Body of pancreas (tissue), 4 donors: Measurements from ENCODE around the gene TEAD1. TPM values are rescaled to one million over a fixed set of nuclear protein-coding genes. Genes with fewer than 3 reads are reported as not detected.

Source experiments
- ATAC-seq: fragments of 150-250 bp; one replicate; pipeline ENCODE4 v1.9.1; 2016
- DNase-seq, 4 donors: peaks; one replicate each; pipeline ENCODE4 v3.0.0-alpha.2; 2019
- H3K27ac ChIP-seq, 4 donors: fragments of 200-600 bp; sonication (generic); 1 replicate in 3 of 4; 2 replicates in 1 of 4; pipeline versions ENCODE4 v1.5.1 to v1.6.1; 2016 to 2019; ENCODE audit warnings: mild to moderate bottlenecking in 1 of 4, mixed read lengths in 1 of 4, moderate library complexity in 1 of 4
- H3K27me3 ChIP-seq, 2 donors: fragments of 200-600 bp; sonication (generic); one replicate each; pipeline ENCODE4 v1.6.0; 2016; ENCODE audit warnings: mild to moderate bottlenecking in 1 of 2
- H3K36me3 ChIP-seq, 2 donors: fragments of 200-600 bp; sonication (generic); replicated peaks in 1 of 2; 2 replicates each; pipeline ENCODE4 v1.5.1; 2016; ENCODE audit warnings: low read depth in 2 of 2; ENCODE audit not compliant: insufficient read depth in 1 of 2
- H3K4me1 ChIP-seq: fragments of 200-600 bp; sonication (generic); one replicate; pipeline ENCODE4 v1.6.0; 2016
- H3K4me3 ChIP-seq, 2 donors: fragments of 200-600 bp; sonication (generic); 1 replicate in 1 of 2; 2 replicates in 1 of 2; pipeline ENCODE4 v1.5.1; 2016 to 2019
- H3K9me3 ChIP-seq, 3 donors: fragments of 200-600 bp; sonication (generic); 1 replicate in 2 of 3; 2 replicates in 1 of 3; pipeline ENCODE4 v1.5.1; 2016
- CTCF ChIP-seq, 7 experiments: fragments of 450-650 bp in 4 of 7; fragments of 200-600 bp in 3 of 7; sonication (generic) in 3 of 7; IDR thresholded peaks; one replicate each; pipeline ENCODE4 v1.5.1; 2016 to 2019; ENCODE audit warnings: antibody characterized with exemption in 7 of 7
- POLR2A ChIP-seq, 3 donors: fragments of 450-650 bp; IDR thresholded peaks; one replicate each; pipeline ENCODE4 v1.6.1; 2016; ENCODE audit warnings: antibody characterized with exemption in 3 of 3, mild to moderate bottlenecking in 2 of 3
- WGBS, 2 donors: methylation state at CpG; one replicate each; pipeline ENCODE4 v1.1.5; 2017; 5-methylcytosine and 5-hydroxymethylcytosine counted together
- intact Hi-C: fragments of 100-400 bp; cut with DNase I; formaldehyde crosslinking; loops from one replicate; pipeline ENCODE4 v1.15.1; 2023
- total RNA-seq, 2 donors: library from RNA; depleted of rRNA; stranded (reverse); fragments of >200 nt; gene quantifications; one replicate each; pipeline ENCODE4 v1.1.0, GENCODE V29; 2016

Gene TEAD1
- total RNA-seq, 2 donors from 2014 or later, result 36.9 to 55.0 TPM

GRCh38 chr11:12792018-12792417 is 117.8 kb downstream of the TEAD1 start:
- intact Hi-C loops, result no loop called here
- no peaks in the 10 kb centered on the region for H3K27me3 ChIP-seq

GRCh38 chr11:12792590-12792989 is 118.4 kb downstream of the TEAD1 start:
- WGBS, 2 donors, result 71 to 84% methylated on average over 2 of the region's 2 CpGs
- intact Hi-C loops, result no loop called here
- H3K27me3 ChIP-seq, result no peaks in the 10 kb centered on the region
- H3K36me3 ChIP-seq, result no peaks in the 10 kb centered on the region
- TF ChIP-seq POLR2A (IDR thresholded peaks at IDR 0.05), result no peak
- TF ChIP-seq CTCF (IDR thresholded peaks at IDR 0.05), result no peak
- H3K9me3 ChIP-seq, result no peaks in the 10 kb centered on the region
- DNase-seq (peak in 2 of 4 donors; percentile 28 to 45), ATAC-seq (peak; percentile 68)
- H3K4me3 ChIP-seq, result no peak overlapping the region
- peaks cover 14% of the 10 kb centered on the region for H3K4me1 ChIP-seq
- no peak overlapping the region for H3K27ac ChIP-seq

More at GRCh38 chr11:12792018-12792417, 117.8 kb downstream of the TEAD1 start:
- Histone ChIP-seq H3K36me3 (no peaks in the 10 kb centered on the region), H3K4me3 (no peak overlapping the region), H3K4me1 (peaks cover 14% of the 10 kb centered on the region), H3K9me3 (no peaks in the 10 kb centered on the region), H3K27ac (no peak overlapping the region)
- ATAC-seq (no peak), DNase-seq (no peak)
- TF ChIP-seq CTCF (IDR thresholded peaks at IDR 0.05), result no peak
- no peak for TF ChIP-seq POLR2A (IDR thresholded peaks at IDR 0.05)

GRCh38 chr11:12793065-12793464 is 118.8 kb downstream of the TEAD1 start:
- Histone ChIP-seq H3K4me1 (peaks cover 17% of the 10 kb centered on the region), H3K27ac (no peak overlapping the region), H3K4me3 (no peak overlapping the region), H3K36me3 (no peaks in the 10 kb centered on the region), H3K9me3 (no peaks in the 10 kb centered on the region), H3K27me3 (no peaks in the 10 kb centered on the region)
- DNase-seq, result no peak
- no peak for TF ChIP-seq CTCF (IDR thresholded peaks at IDR 0.05)
- no peak for TF ChIP-seq POLR2A (IDR thresholded peaks at IDR 0.05)
- intact Hi-C loops, result no loop called here
- WGBS, 2 donors, result 35 to 51% methylated on average over 2 of the region's 2 CpGs
- ATAC-seq, result peak; percentile 9

DNA sequence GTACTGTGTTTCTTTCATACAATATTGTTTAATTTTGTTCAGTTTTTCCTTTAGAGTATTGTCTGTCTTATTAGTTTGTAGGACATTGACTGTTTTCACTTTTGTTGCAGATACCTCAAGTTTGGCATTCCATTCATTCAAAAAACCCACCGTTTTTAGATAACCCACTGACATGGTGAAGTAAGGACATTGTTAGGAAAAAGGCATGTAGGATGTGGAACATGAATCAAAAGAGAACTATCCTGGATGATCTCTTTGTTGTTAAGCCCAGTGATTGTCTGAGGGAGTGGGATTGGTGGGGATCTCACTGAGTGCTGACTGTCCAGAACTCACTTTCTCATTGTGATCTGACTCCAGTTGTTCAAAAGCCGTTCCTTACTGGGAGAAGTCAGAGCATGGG is 119.3 kb downstream of the TEAD1 start:
- TF ChIP-seq CTCF (IDR thresholded peaks at IDR 0.05) (no peak), POLR2A (IDR thresholded peaks at IDR 0.05) (no peak)
- intact Hi-C loops, result no loop called here
- ATAC-seq (no peak), DNase-seq (no peak)
- Histone ChIP-seq H3K27ac (no peak overlapping the region), H3K36me3 (no peaks in the 10 kb centered on the region), H3K4me3 (no peak overlapping the region), H3K27me3 (no peaks in the 10 kb centered on the region), H3K9me3 (no peaks in the 10 kb centered on the region), H3K4me1 (peaks cover 21% of the 10 kb centered on the region)
- 48 to 58% methylated on average over 2 of the region's 2 CpGs for WGBS, 2 donors

GRCh38 chr11:12794576-12795230 is 120.5 kb downstream of the TEAD1 start:
- WGBS, 2 donors, result 79 to 96% methylated on average over 7 of the region's 7 CpGs
- TF ChIP-seq CTCF (IDR thresholded peaks at IDR 0.05) (no peak), POLR2A (IDR thresholded peaks at IDR 0.05) (no peak)
- Histone ChIP-seq H3K4me1 (peaks cover 33% of the 10 kb centered on the region), H3K27me3 (no peaks in the 10 kb centered on the region), H3K36me3 (no peaks in the 10 kb centered on the region), H3K9me3 (no peaks in the 10 kb centered on the region), H3K27ac (no peak overlapping the region), H3K4me3 (no peak overlapping the region)
- ATAC-seq (no peak), DNase-seq (no peak)
- intact Hi-C loops, result no loop called here
